Hepatocyte (in vitro differentiated cells): Measurements from ENCODE around the gene GALNT5. TPM values are rescaled to one million over a fixed set of nuclear protein-coding genes. Genes with fewer than 3 reads are reported as not detected.

Experiments used
- DNase-seq: peaks from one replicate; pipeline ENCODE4 v3.0.0-alpha.2; 2016; ENCODE audit warnings: low spot score
- H2AFZ ChIP-seq: fragments of 200-600 bp; sonication (generic); 2 replicates; pipeline ENCODE4 v1.6.0; 2016; ENCODE audit warnings: antibody characterized with exemption, mild to moderate bottlenecking
- H3K27ac ChIP-seq: fragments of 200-600 bp; sonication (generic); 2 replicates; pipeline ENCODE4 v1.5.1; 2016; ENCODE audit warnings: mild to moderate bottlenecking
- H3K27me3 ChIP-seq: fragments of 200-600 bp; sonication (generic); 2 replicates; pipeline ENCODE4 v1.6.1; 2016
- H3K36me3 ChIP-seq: fragments of 200-600 bp; sonication (generic); replicated peaks from 2 replicates; pipeline ENCODE4 v1.5.1; 2016; ENCODE audit warnings: low read depth; ENCODE audit not compliant: insufficient read depth
- H3K4me1 ChIP-seq: fragments of 200-600 bp; sonication (generic); 2 replicates; pipeline ENCODE4 v1.5.1; 2016; ENCODE audit warnings: mild to moderate bottlenecking, moderate library complexity; ENCODE audit not compliant: insufficient read depth
- H3K4me2 ChIP-seq: fragments of 200-600 bp; sonication (generic); 2 replicates; pipeline ENCODE4 v1.6.0; 2016
- H3K4me3 ChIP-seq: fragments of 200-600 bp; sonication (generic); 2 replicates; pipeline ENCODE4 v1.5.1; 2016; ENCODE audit warnings: mild to moderate bottlenecking
- H3K79me2 ChIP-seq: fragments of 200-600 bp; sonication (generic); 2 replicates; pipeline ENCODE4 v1.6.0; 2017; ENCODE audit warnings: mild to moderate bottlenecking
- H3K9me2 ChIP-seq: fragments of 200-600 bp; sonication (generic); replicated peaks from 2 replicates; pipeline ENCODE4 v1.6.0; 2017; ENCODE audit warnings: mild to moderate bottlenecking; ENCODE audit not compliant: insufficient read depth
- H3K9me3 ChIP-seq: fragments of 200-600 bp; sonication (generic); 2 replicates; pipeline ENCODE4 v1.5.1; 2016; ENCODE audit warnings: low read depth, mild to moderate bottlenecking
- H4K20me1 ChIP-seq: fragments of 200-600 bp; sonication (generic); 2 replicates; pipeline ENCODE4 v1.6.0; 2016; ENCODE audit warnings: mild to moderate bottlenecking; ENCODE audit not compliant: insufficient read depth, poor library complexity, severe bottlenecking
- EZH2 ChIP-seq: fragments of 200-600 bp; sonication (generic); IDR thresholded peaks from 2 replicates; pipeline ENCODE4 v1.6.1; 2016; ENCODE audit warnings: antibody characterized with exemption, mild to moderate bottlenecking, borderline replicate concordance
- EZH2phosphoT487 ChIP-seq: fragments of 200-600 bp; sonication (generic); IDR thresholded peaks from one replicate; pipeline ENCODE4 v1.6.1; 2018; ENCODE audit warnings: antibody characterized with exemption, mild to moderate bottlenecking, low read depth, moderate library complexity; ENCODE audit not compliant: unreplicated experiment, severe bottlenecking
- WGBS: methylation state at CpG from one replicate; pipeline ENCODE4 v1.1.6; 2016; ENCODE audit warnings: low lambda C conversion rate; ENCODE audit errors: missing lambda C conversion rate; 5-methylcytosine and 5-hydroxymethylcytosine counted together
- polyA plus RNA-seq: library from polyadenylated mRNA; unstranded; fragments of >200 nt; fragmentation: Nextera tagmentation; extraction: Ambion mirVana; gene quantifications from 2 replicates; pipeline ENCODE4 v1.2.1, GENCODE V29; 2016
- total RNA-seq: library from RNA; depleted of rRNA; stranded (reverse); fragments of >200 nt; gene quantifications from 2 replicates; pipeline ENCODE4 v1.2.3, GENCODE V29; 2014
- TF ChIP-seq, protein P1 (sequence below): fragments of 200-600 bp; sonication (generic); IDR thresholded peaks from 2 replicates; pipeline ENCODE4 v1.5.1; 2016; ENCODE audit warnings: antibody characterized with exemption, mild to moderate bottlenecking; ENCODE audit not compliant: poor library complexity

GALNT5 gene
- total and polyA plus RNA-seq, 2 experiments from 2014 or later = 6.0 to 16.3 TPM

DNA sequence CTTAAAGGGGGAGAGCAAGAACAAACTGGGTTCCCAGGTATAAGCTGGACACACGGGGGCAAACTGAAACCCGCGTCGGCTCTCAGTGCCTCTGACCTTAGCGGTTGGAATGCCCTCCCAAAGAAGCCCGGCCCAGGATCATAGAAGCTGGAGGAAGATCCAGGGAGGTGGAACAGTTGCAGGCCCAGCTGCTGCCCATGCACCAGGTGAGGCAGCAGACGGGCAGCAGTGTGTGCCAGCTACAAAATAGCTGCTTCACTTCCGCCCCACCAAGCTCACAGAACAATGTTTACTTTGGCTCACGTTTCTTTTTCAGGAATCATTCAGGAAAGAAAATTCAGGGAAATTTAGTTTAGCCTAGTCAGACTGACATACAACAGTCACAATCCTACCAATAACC is 72.0 kb downstream of the GALNT5 start:
- Histone ChIP-seq H3K9me3 (no peaks in the 10 kb centered on the region), H3K79me2 (no peaks in the 10 kb centered on the region), H3K9me2 (no peaks in the 10 kb centered on the region), H2AFZ (no peak overlapping the region), H3K4me2 (no peak overlapping the region), H4K20me1 (no peaks in the 10 kb centered on the region), H3K4me3 (no peak overlapping the region), H3K36me3 (no peaks in the 10 kb centered on the region), H3K4me1 (peaks cover 4% of the 10 kb centered on the region), H3K27ac (no peak overlapping the region), H3K27me3 (no peaks in the 10 kb centered on the region)
- DNase-seq = no peak
- 85% methylated on average over 9 of the region's 9 CpGs for WGBS
- TF ChIP-seq, protein P1, sequence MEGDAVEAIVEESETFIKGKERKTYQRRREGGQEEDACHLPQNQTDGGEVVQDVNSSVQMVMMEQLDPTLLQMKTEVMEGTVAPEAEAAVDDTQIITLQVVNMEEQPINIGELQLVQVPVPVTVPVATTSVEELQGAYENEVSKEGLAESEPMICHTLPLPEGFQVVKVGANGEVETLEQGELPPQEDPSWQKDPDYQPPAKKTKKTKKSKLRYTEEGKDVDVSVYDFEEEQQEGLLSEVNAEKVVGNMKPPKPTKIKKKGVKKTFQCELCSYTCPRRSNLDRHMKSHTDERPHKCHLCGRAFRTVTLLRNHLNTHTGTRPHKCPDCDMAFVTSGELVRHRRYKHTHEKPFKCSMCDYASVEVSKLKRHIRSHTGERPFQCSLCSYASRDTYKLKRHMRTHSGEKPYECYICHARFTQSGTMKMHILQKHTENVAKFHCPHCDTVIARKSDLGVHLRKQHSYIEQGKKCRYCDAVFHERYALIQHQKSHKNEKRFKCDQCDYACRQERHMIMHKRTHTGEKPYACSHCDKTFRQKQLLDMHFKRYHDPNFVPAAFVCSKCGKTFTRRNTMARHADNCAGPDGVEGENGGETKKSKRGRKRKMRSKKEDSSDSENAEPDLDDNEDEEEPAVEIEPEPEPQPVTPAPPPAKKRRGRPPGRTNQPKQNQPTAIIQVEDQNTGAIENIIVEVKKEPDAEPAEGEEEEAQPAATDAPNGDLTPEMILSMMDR = no peak
- TF ChIP-seq EZH2 (no peak), EZH2phosphoT487 (no peak)

DNA sequence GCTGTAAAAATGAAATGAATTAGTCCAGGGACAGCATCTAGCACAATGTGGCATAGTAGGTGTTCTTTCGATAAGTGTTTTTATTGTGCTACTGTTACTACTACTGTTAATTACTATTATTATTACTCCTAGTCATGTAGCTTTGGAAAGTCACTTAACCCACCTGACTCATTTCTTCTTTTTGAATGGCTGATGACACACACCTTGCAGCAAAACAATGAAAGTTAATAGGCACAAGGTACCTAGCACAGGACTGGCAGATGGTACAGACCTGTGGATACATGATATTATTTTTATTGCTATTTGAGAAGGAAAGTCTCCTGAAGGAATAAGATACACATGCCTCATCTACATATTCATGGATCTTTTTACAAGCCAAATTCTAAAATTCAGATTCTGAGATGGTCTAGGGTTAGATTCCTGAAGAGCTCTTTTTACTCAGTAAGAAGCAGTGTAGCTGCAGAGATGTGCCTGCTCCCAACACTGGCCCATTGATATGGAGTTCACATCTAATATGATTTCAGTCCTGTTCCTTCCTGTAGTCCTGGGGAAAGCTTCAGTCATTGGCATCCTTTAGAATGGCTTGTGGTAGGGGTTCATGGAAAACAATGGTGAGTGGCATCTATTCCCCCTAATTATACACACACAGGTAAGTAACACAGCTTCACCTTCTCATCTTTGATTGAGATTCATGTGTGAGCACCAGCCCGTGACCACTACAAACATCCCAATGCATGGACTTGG is 76.0 kb downstream of the GALNT5 start:
- Histone ChIP-seq H2AFZ (no peak overlapping the region), H3K4me2 (no peak overlapping the region), H3K9me2 (no peaks in the 10 kb centered on the region), H3K4me3 (no peak overlapping the region), H3K27me3 (no peaks in the 10 kb centered on the region), H3K27ac (no peak overlapping the region), H3K36me3 (no peaks in the 10 kb centered on the region), H3K79me2 (no peaks in the 10 kb centered on the region), H3K4me1 (no peaks in the 10 kb centered on the region), H3K9me3 (no peaks in the 10 kb centered on the region), H4K20me1 (no peaks in the 10 kb centered on the region)
- DNase-seq = no peak
- TF ChIP-seq EZH2 (no peak), EZH2phosphoT487 (no peak)
- TF ChIP-seq, protein P1 = no peak
- 100% methylated on average over 2 of the region's 2 CpGs for WGBS

DNA sequence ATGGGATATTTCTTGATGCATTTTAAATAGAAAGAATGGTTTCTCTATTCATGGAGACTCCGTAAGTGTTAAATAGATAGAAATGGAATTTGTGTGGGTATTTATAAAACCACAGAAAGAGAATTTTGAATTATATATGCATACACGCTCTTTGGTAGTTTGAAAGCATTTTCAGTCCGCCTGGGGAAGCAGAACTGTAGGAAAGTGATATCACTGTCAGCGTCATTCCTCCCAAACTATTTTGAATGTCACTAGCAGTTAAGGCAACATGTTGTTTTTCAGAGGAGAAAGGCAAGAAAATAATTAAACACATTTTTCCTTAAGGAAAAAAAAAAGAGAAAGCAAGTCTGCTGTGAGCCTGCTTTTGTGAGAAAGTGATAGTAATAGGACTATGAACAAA is 76.8 kb downstream of the GALNT5 start:
- H3K9me3 ChIP-seq = no peaks in the 10 kb centered on the region
- H3K27ac ChIP-seq = no peak overlapping the region
- H3K27me3 ChIP-seq = no peaks in the 10 kb centered on the region
- no peaks in the 10 kb centered on the region for H3K36me3 ChIP-seq
- no peaks in the 10 kb centered on the region for H3K4me1 ChIP-seq
- WGBS = 90% methylated on average over 4 of the region's 4 CpGs
- no peak overlapping the region for H2AFZ ChIP-seq
- no peak for DNase-seq
- TF ChIP-seq EZH2 (no peak), EZH2phosphoT487 (no peak)
- TF ChIP-seq, protein P1 = no peak
- no peak overlapping the region for H3K4me3 ChIP-seq
- no peak overlapping the region for H3K4me2 ChIP-seq
- H4K20me1 ChIP-seq = no peaks in the 10 kb centered on the region
- H3K79me2 ChIP-seq = no peaks in the 10 kb centered on the region
- H3K9me2 ChIP-seq = no peaks in the 10 kb centered on the region
